ENCODE measurements around the gene LRRN2. TPM values are rescaled to one million over a fixed set of nuclear protein-coding genes. Genes with fewer than 3 reads are reported as not detected.

Gene LRRN2
- total and polyA plus RNA-seq, 2 experiments from 2014 or later, result 3.7 to 4.9 TPM

DNA sequence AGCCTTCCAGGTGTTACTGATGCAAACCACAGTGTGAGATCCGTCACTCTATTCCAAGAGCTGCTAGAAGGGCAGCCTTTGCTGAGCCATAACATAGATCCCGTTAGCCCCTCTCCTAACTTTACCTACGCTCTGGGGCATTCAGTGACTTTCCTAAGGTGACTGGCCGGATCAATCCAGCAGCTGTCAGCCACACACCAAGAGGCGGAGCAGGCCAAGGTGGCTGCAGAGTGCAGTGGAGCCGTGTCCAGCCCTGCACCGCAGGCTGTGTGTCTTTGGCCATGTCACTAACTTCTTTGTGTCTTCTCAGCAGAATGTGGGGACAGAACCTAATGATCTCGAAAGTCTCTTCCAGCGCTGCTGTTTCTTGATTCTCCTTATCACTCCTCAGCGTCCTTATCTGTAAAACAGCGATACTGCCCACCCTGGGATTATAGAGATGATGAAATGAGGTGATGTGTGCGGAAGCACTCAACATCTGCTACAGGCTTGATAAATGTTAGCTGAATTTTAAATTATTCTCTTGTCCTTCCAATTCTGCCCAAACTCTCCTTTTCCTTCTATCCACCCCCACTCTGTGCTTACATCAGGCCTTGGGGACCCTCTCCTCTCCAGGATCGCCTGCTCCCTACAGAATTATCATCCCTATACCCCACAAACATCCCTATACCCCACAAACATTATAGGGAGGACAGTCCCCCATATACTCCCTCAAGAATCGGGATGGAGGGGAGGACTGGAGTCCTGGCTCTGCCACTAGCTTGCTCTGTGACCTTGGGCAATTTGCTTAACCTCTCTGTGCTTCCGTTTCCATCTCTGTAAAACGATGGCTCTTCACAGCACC lies 25.8 kb upstream of the LRRN2 start:
- TF ChIP-seq, protein P1, sequence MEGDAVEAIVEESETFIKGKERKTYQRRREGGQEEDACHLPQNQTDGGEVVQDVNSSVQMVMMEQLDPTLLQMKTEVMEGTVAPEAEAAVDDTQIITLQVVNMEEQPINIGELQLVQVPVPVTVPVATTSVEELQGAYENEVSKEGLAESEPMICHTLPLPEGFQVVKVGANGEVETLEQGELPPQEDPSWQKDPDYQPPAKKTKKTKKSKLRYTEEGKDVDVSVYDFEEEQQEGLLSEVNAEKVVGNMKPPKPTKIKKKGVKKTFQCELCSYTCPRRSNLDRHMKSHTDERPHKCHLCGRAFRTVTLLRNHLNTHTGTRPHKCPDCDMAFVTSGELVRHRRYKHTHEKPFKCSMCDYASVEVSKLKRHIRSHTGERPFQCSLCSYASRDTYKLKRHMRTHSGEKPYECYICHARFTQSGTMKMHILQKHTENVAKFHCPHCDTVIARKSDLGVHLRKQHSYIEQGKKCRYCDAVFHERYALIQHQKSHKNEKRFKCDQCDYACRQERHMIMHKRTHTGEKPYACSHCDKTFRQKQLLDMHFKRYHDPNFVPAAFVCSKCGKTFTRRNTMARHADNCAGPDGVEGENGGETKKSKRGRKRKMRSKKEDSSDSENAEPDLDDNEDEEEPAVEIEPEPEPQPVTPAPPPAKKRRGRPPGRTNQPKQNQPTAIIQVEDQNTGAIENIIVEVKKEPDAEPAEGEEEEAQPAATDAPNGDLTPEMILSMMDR (IDR thresholded peaks at IDR 0.05; ENCODE audit: low read depth, low read length), result no peak
- H3K27me3 ChIP-seq, result peaks cover 9% of the 10 kb centered on the region
- H3K27ac ChIP-seq, result no peak overlapping the region
- no peaks in the 10 kb centered on the region for H3K9me3 ChIP-seq (ENCODE audit: low read depth)
- H3K4me3 ChIP-seq, result no peak overlapping the region
- peaks cover 8% of the 10 kb centered on the region for H3K4me1 ChIP-seq (ENCODE audit: low read depth)
- H3K36me3 ChIP-seq, result no peaks in the 10 kb centered on the region
- DNase-seq (ENCODE audit: low read depth in 1 of 2, low spot score in 1 of 2), result peak in 1 of 2 donors; percentile 15

DNA sequence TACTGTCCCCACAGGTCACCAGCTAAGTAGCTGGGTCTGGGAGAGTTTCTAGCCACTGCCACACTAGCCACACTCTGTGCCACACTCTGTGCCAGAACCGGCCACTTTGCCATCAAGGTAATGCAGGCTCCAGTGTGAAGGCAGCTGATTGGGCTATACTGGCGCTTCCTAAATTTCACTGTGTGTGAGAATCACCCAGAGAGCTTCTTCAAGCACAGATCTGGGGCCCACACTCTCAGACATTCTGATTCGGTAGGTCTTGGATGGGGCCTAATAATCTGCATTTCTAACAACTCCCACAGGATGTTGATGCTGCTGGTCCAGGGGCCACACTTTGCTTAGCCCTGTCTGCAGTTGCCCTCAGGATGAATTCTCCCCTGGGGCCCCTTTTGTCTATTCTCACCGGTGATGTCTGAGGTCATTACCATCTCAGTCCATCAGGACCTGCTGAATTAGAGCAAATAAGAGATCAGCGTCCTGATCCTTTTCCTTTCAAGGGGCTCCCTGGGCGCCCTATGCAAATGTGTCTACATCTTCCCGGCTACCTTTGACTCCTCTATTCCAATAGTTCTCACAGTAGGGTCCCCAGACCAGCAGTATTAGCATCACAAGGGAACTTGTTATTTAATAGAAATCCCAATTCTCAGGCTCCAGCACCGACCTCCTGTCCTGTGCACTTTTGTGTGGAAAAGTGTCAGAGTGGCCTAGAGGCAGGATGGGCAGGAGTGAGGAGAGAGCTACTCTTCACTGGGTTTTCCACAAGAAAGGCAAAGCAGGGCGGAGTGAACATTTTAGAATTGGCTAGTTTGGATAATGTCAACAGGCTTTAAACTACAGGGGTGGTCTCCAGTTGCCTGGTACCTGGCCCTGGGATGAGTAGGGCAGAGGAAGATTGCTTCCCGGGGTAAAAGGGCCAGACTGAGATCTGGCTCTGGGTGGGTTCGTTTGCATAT lies 24.7 kb upstream of the LRRN2 start:
- Histone ChIP-seq H3K27me3 (peaks cover 9% of the 10 kb centered on the region), H3K4me1 (ENCODE audit: low read depth) (peaks cover 8% of the 10 kb centered on the region), H3K9me3 (ENCODE audit: low read depth) (no peaks in the 10 kb centered on the region), H3K27ac (no peak overlapping the region), H3K4me3 (no peak overlapping the region), H3K36me3 (no peaks in the 10 kb centered on the region)
- no peak for DNase-seq (ENCODE audit: low read depth in 1 of 2, low spot score in 1 of 2)
- TF ChIP-seq, protein P1 (IDR thresholded peaks at IDR 0.05; ENCODE audit: low read depth, low read length), result no peak

DNA sequence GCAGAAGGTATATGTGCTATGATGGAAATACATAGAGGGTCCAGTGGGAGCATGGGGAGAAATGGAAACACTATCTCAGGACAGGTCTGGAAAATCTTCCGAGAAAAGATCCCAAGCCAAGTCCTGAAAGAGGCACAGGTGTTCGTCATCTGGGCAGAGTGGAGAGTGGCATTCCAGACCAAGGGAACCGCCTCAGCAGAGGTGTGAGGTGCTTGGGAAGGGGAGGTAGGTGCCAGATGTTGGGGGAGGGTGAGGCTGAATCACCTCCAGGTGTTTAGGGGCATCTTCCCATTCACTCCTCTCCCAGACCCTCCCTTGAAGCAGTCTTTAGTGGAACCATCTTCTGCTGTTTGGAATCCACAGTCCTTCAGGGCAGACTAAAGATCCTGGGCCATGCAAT lies 23.5 kb upstream of the LRRN2 start:
- Histone ChIP-seq H3K36me3 (no peaks in the 10 kb centered on the region), H3K9me3 (ENCODE audit: low read depth) (no peaks in the 10 kb centered on the region), H3K4me3 (no peak overlapping the region), H3K27ac (no peak overlapping the region), H3K27me3 (peaks cover 9% of the 10 kb centered on the region), H3K4me1 (ENCODE audit: low read depth) (peaks cover 8% of the 10 kb centered on the region)
- DNase-seq (ENCODE audit: low read depth in 1 of 2, low spot score in 1 of 2), result no peak
- TF ChIP-seq, protein P1 (IDR thresholded peaks at IDR 0.05; ENCODE audit: low read depth, low read length), result no peak

DNA sequence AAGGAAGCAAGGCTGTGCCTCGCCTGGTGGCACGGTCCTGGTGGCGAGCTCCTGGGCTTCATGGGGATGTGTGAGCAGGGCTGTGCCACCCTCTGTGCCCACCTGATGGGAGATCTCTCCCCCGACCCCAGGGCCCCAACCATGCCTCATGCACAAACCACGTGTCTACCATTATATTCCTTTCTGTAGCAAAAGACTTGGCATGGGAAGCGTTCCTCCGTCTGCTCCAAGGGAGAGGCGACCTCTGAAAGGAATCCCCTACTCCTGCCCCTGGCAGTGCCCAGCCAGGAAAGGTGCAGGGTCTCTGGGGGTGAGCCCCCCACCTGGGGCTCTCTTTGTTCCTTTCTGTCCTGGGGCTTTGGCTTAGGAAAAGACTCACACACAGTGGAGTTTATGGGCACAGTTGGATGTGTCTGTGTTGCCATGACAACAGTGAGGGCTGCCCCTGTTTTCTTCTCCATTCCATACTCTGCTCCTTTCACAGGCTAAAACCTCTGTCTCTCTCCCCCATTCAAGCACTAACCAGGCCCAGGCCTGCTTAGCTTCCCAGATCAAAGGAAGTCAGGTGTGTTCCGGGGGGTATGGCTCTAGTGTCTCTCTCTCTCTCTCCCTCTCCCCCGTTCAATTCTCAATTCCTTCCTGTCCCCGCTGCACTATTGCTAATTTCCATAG lies 21.4 kb upstream of the LRRN2 start:
- TF ChIP-seq, protein P1 (IDR thresholded peaks at IDR 0.05; ENCODE audit: low read depth, low read length), result no peak
- Histone ChIP-seq H3K27ac (no peak overlapping the region), H3K4me3 (no peak overlapping the region), H3K9me3 (ENCODE audit: low read depth) (no peaks in the 10 kb centered on the region), H3K36me3 (no peaks in the 10 kb centered on the region), H3K4me1 (ENCODE audit: low read depth) (peaks cover 2% of the 10 kb centered on the region), H3K27me3 (peaks cover 9% of the 10 kb centered on the region)
- DNase-seq (ENCODE audit: low read depth in 1 of 2, low spot score in 1 of 2), result no peak

Data from cardiac muscle cell (in vitro differentiated cells and primary cell).